HG02798 (cell line): ENCODE data around the gene EHD1.

ENCODE experiments used
- ATAC-seq: cut with Tn5 transposase; IDR thresholded peaks from one replicate; pipeline ENCODE4 v1.9.1; 2021; ENCODE audit warnings: mild to moderate bottlenecking; ENCODE audit not compliant: unreplicated experiment, poor library complexity

The EHD1 gene

GRCh38 chr11:64875369-64876228, 2.8 kb downstream of the EHD1 start:
- no peak for ATAC-seq

GRCh38 chr11:64874308-64875240, 3.8 kb downstream of the EHD1 start:
- no peak for ATAC-seq

GRCh38 chr11:64872790-64873488, 5.5 kb downstream of the EHD1 start:
- ATAC-seq: no peak

- no peak for ATAC-seq
These were observed 6.9 kb downstream of the EHD1 start for GRCh38 chr11:64871492-64871891.

GRCh38 chr11:64870893-64871466, 7.4 kb downstream of the EHD1 start:
- ATAC-seq: no peak

- no peak for ATAC-seq
These were observed 8.1 kb downstream of the EHD1 start for GRCh38 chr11:64870176-64870892.

GRCh38 chr11:64869571-64870175, 8.7 kb downstream of the EHD1 start:
- no peak for ATAC-seq

- no peak for ATAC-seq
These were observed 9.4 kb downstream of the EHD1 start for GRCh38 chr11:64868904-64869570.

- no peak for ATAC-seq
These were observed 10.5 kb downstream of the EHD1 start for GRCh38 chr11:64867748-64868462.

GRCh38 chr11:64866173-64866491, 12.3 kb downstream of the EHD1 start:
- ATAC-seq: no peak

GRCh38 chr11:64865286-64866172, 12.9 kb downstream of the EHD1 start:
- ATAC-seq: peak; percentile 38

- ATAC-seq: peak; percentile 33
These were observed 13.7 kb downstream of the EHD1 start for GRCh38 chr11:64864473-64865285.

- no peak for ATAC-seq
These were observed 14.3 kb downstream of the EHD1 start for GRCh38 chr11:64864135-64864472.

- ATAC-seq: no peak
These were observed 14.9 kb downstream of the EHD1 start for GRCh38 chr11:64863391-64864060.

- ATAC-seq: no peak
These were observed 15.4 kb downstream of the EHD1 start for GRCh38 chr11:64862987-64863390.
